HepG2 (cell line): Measurements from ENCODE around the gene TMEM223. TPM values are rescaled to one million over a fixed set of nuclear protein-coding genes. Genes with fewer than 3 reads are reported as not detected.

Experiments
- AFF4 ChIP-seq: sonication (generic); formaldehyde crosslinking; IDR thresholded peaks from 2 replicates; pipeline ENCODE4 v1.4.0; 2020; ENCODE audit warnings: missing genetic modification reagents
- ATRX ChIP-seq: sonication (generic); formaldehyde crosslinking; IDR thresholded peaks from 2 replicates; pipeline ENCODE4 v1.4.0; 2020; ENCODE audit warnings: missing genetic modification reagents, borderline replicate concordance
- CREM ChIP-seq, 2 experiments: sonication (generic) in 1 of 2; formaldehyde crosslinking in 1 of 2; IDR thresholded peaks; 2 replicates each; pipeline versions ENCODE4 v1.4.0 to v1.6.1; 2016 to 2020; ENCODE audit warnings: antibody characterized with exemption in 1 of 2, mild to moderate bottlenecking in 1 of 2, missing genetic modification reagents in 1 of 2
- FOXJ3 ChIP-seq: sonication (generic); formaldehyde crosslinking; IDR thresholded peaks from 2 replicates; pipeline ENCODE4 v1.4.0; 2020; ENCODE audit warnings: missing genetic modification reagents, mild to moderate bottlenecking, borderline replicate concordance
- HBP1 ChIP-seq: IDR thresholded peaks from 2 replicates; pipeline ENCODE4 v1.6.1; 2016; ENCODE audit warnings: low read depth, control low read depth
- HNRNPH1 ChIP-seq: fragments of 200-400 bp; formaldehyde crosslinking; optimal IDR thresholded peaks from 2 replicates; pipeline ENCODE3; 2017; ENCODE audit warnings: mild to moderate bottlenecking, low read depth, low read length
- HNRNPK ChIP-seq: fragments of 200-400 bp; formaldehyde crosslinking; IDR thresholded peaks from 2 replicates; pipeline ENCODE4 v1.6.1; 2018; ENCODE audit warnings: low read length, low read depth, moderate library complexity, mild to moderate bottlenecking; ENCODE audit not compliant: poor library complexity, severe bottlenecking
- MIXL1 ChIP-seq: IDR thresholded peaks from 2 replicates; pipeline ENCODE4 v1.6.1; 2016
- MYPOP ChIP-seq: sonication (generic); formaldehyde crosslinking; IDR thresholded peaks from 2 replicates; pipeline ENCODE4 v1.8.1; 2023; ENCODE audit warnings: mild to moderate bottlenecking, moderate library complexity, missing genetic modification reagents
- SAFB2 ChIP-seq: sonication (generic); formaldehyde crosslinking; IDR thresholded peaks from 2 replicates; pipeline ENCODE4 v1.5.1; 2020; ENCODE audit warnings: missing genetic modification reagents, low read depth, mild to moderate bottlenecking, borderline replicate concordance
- ZBTB25 ChIP-seq: IDR thresholded peaks from 2 replicates; pipeline ENCODE4 v1.6.1; 2018; ENCODE audit warnings: missing genetic modification reagents
- ZMYM2 ChIP-seq: sonication (generic); formaldehyde crosslinking; IDR thresholded peaks from 2 replicates; pipeline ENCODE4 v1.8.0; 2022; ENCODE audit warnings: mild to moderate bottlenecking, missing genetic modification reagents
- ZNF234 ChIP-seq: sonication (generic); formaldehyde crosslinking; conservative IDR thresholded peaks from 2 replicates; pipeline ENCODE4 v1.5.1; 2020; ENCODE audit warnings: mild to moderate bottlenecking, missing genetic modification reagents
- ZNF260 ChIP-seq: sonication (generic); formaldehyde crosslinking; IDR thresholded peaks from 2 replicates; pipeline ENCODE4 v1.4.0; 2020; ENCODE audit warnings: missing genetic modification reagents, low read depth, mild to moderate bottlenecking, borderline replicate concordance
- ZNF431 ChIP-seq: sonication (generic); formaldehyde crosslinking; IDR thresholded peaks from 2 replicates; pipeline ENCODE4 v1.9.0; 2022; ENCODE audit warnings: missing genetic modification reagents, low read depth, mild to moderate bottlenecking, borderline replicate concordance
- ZNF446 ChIP-seq: sonication (generic); formaldehyde crosslinking; IDR thresholded peaks from 2 replicates; pipeline ENCODE4 v1.5.0; 2020; ENCODE audit warnings: mild to moderate bottlenecking, missing genetic modification reagents
- ZNF576 ChIP-seq: sonication (generic); formaldehyde crosslinking; IDR thresholded peaks from 2 replicates; pipeline ENCODE4 v1.4.0; 2020; ENCODE audit warnings: mild to moderate bottlenecking, missing genetic modification reagents
- ZNF674 ChIP-seq: sonication (generic); formaldehyde crosslinking; IDR thresholded peaks from 2 replicates; pipeline ENCODE4 v1.5.0; 2020; ENCODE audit warnings: low read depth, mild to moderate bottlenecking, missing genetic modification reagents
- ZNF747 ChIP-seq: sonication (generic); formaldehyde crosslinking; IDR thresholded peaks from 2 replicates; pipeline ENCODE4 v1.8.1; 2023; ENCODE audit warnings: missing genetic modification reagents, mild to moderate bottlenecking, borderline replicate concordance
- ZNF777 ChIP-seq: sonication (generic); formaldehyde crosslinking; IDR thresholded peaks from 2 replicates; pipeline ENCODE4 v1.4.0; 2020; ENCODE audit warnings: missing genetic modification reagents
- ZNF788 ChIP-seq: sonication (generic); formaldehyde crosslinking; IDR thresholded peaks from 2 replicates; pipeline ENCODE4 v1.5.0; 2020; ENCODE audit warnings: mild to moderate bottlenecking, missing genetic modification reagents, borderline replicate concordance
- polyA plus RNA-seq, 8 experiments: library from polyadenylated mRNA; depleted of rRNA in 3 of 8; stranded (reverse) in 7 of 8; unstranded in 1 of 8; fragments of >200 nt; fragmentation: Illumina TruSeq in 4 of 8; extraction: Trizol in 4 of 8; gene quantifications; 2 replicates each; pipeline versions ENCODE4 v1.2.1 to v1.2.3, GENCODE V29; 2011 to 2016; ENCODE audit warnings: low read depth in 4 of 8, missing spikeins in 1 of 8, mixed read lengths in 1 of 8; ENCODE audit not compliant: insufficient read depth in 1 of 8
- total RNA-seq, 5 experiments: library from RNA; depleted of rRNA; stranded (reverse); fragments of >200 nt; fragmentation: Illumina TruSeq; extraction: Trizol; gene quantifications; 2 replicates each; pipeline ENCODE4 v1.2.3, GENCODE V29; 2016; ENCODE audit warnings: low read depth in 1 of 5

TMEM223 gene
- total and polyA plus RNA-seq, 2 of the 13 experiments (the other 11 are each of a cell fraction or from before 2014, with no cell fraction given), result 19.5 to 24.9 TPM

GRCh38 chr11:62805076-62805892 is 13.5 kb upstream of the TMEM223 start, which contains the start of gene NXF1 (continued):
- TF ChIP-seq ZNF576 (no peak), HBP1 (CRISPR knock-in tag) (0 out of 2 replicates have a peak, but pooled peaks have one; percentile 38), ZNF260 (CRISPR knock-in tag) (no peak), ZNF234 (CRISPR knock-in tag) (no peak), CREM (IDR thresholded peaks at IDR 0.05) (peak; percentile 92), CREM (CRISPR knock-in tag; IDR thresholded peaks at IDR 0.05) (peak; percentile 74), ZNF747 (peak; percentile 77; the same call in 1 of the 2 replicates), ZNF788 (CRISPR knock-in tag) (peak; percentile 93), ZNF446 (peak; percentile 84; the same call in 1 of the 2 replicates), FOXJ3 (no peak), ATRX (CRISPR knock-in tag) (no peak), ZNF777 (CRISPR knock-in tag) (peak; percentile 54), AFF4 (CRISPR knock-in tag) (peak; percentile 96), ZBTB25 (CRISPR knock-in tag) (peak; percentile 71; the same call in 1 of the 2 replicates), ZMYM2 (CRISPR knock-in tag) (no peak), SAFB2 (CRISPR knock-in tag) (peak; percentile 94), MIXL1 (CRISPR knock-in tag) (peak; percentile 66; the same call in 1 of the 2 replicates), ZNF674 (CRISPR knock-in tag) (no peak), MYPOP (CRISPR knock-in tag) (peak; percentile 71), HNRNPK (peak; percentile 51), HNRNPH1 (no peak), ZNF431 (CRISPR knock-in tag) (no peak)
